Chondrocyte (in vitro differentiated cells): ENCODE data around the gene OXTR. TPM values are rescaled to one million over a fixed set of nuclear protein-coding genes. Genes with fewer than 3 reads are reported as not detected.

Experiments used
- DNase-seq: peaks from one replicate; pipeline ENCODE4 v3.0.0; 2021; ENCODE audit warnings: mixed read lengths, low spot score
- H3K27ac Mint-ChIP-seq: one replicate; pipeline ENCODE4 v1.8.0; 2021; ENCODE audit warnings: mild to moderate bottlenecking, moderate library complexity, mixed read lengths; ENCODE audit not compliant: unreplicated experiment
- H3K27me3 Mint-ChIP-seq: 2 replicates; pipeline ENCODE4 v1.8.0; 2021; ENCODE audit warnings: low read depth, mixed read lengths
- H3K36me3 Mint-ChIP-seq: 2 replicates; pipeline ENCODE4 v1.8.0; 2021; ENCODE audit warnings: low read depth, mixed read lengths
- H3K4me1 Mint-ChIP-seq: 2 replicates; pipeline ENCODE4 v1.8.0; 2021; ENCODE audit warnings: low read depth, mild to moderate bottlenecking, mixed read lengths
- H3K4me3 Mint-ChIP-seq: one replicate; pipeline ENCODE4 v1.8.0; 2021; ENCODE audit warnings: mild to moderate bottlenecking, moderate library complexity, mixed read lengths; ENCODE audit not compliant: unreplicated experiment
- H3K9me3 Mint-ChIP-seq: 2 replicates; pipeline ENCODE4 v1.8.0; 2021; ENCODE audit warnings: low read depth, mixed read lengths
- CTCF ChIP-seq: fragments of 200-600 bp; sonication (generic); IDR thresholded peaks from 2 replicates; pipeline ENCODE4 v1.5.0; 2021; ENCODE audit warnings: antibody characterized with exemption, mild to moderate bottlenecking, moderate library complexity
- total RNA-seq: library from RNA; stranded (reverse); gene quantifications from 3 replicates; pipeline ENCODE4 v1.2.1, GENCODE V29; 2021

Gene OXTR
- total RNA-seq, 1 donor from 2014 or later, result 48.5 TPM

GRCh38 chr3:8759038-8759707 is 10.2 kb downstream of the OXTR start:
- Mint-ChIP-seq H3K4me3 (no peak overlapping the region), H3K4me1 (peaks cover 44% of the 10 kb centered on the region), H3K36me3 (peaks cover 10% of the 10 kb centered on the region), H3K27me3 (no peaks in the 10 kb centered on the region), H3K9me3 (no peaks in the 10 kb centered on the region), H3K27ac (no peak overlapping the region)
- no peak for DNase-seq
- no peak for TF ChIP-seq CTCF

- no peaks in the 10 kb centered on the region for H3K27me3 Mint-ChIP-seq
Measured at GRCh38 chr3:8757551-8758518, 11.6 kb downstream of the OXTR start.

GRCh38 chr3:8756671-8757070 is 12.7 kb downstream of the OXTR start:
- no peak overlapping the region for H3K27ac Mint-ChIP-seq
- TF ChIP-seq CTCF, result no peak
- no peaks in the 10 kb centered on the region for H3K27me3 Mint-ChIP-seq
- no peaks in the 10 kb centered on the region for H3K9me3 Mint-ChIP-seq
- no peak for DNase-seq
- H3K4me3 Mint-ChIP-seq, result no peak overlapping the region
- peaks cover 28% of the 10 kb centered on the region for H3K4me1 Mint-ChIP-seq
- peaks cover 18% of the 10 kb centered on the region for H3K36me3 Mint-ChIP-seq

More at GRCh38 chr3:8757551-8758518, 11.6 kb downstream of the OXTR start:
- peak; percentile 11 for TF ChIP-seq CTCF
- peaks cover 37% of the 10 kb centered on the region for H3K4me1 Mint-ChIP-seq
- peaks cover 10% of the 10 kb centered on the region for H3K36me3 Mint-ChIP-seq
- peak overlapping the region; percentile 33 for H3K27ac Mint-ChIP-seq
- H3K9me3 Mint-ChIP-seq, result no peaks in the 10 kb centered on the region
- no peak for DNase-seq
- no peak overlapping the region for H3K4me3 Mint-ChIP-seq

GRCh38 chr3:8755564-8756237 is 13.7 kb downstream of the OXTR start:
- Mint-ChIP-seq H3K36me3 (peaks cover 20% of the 10 kb centered on the region), H3K27ac (no peak overlapping the region), H3K4me1 (peaks cover 22% of the 10 kb centered on the region), H3K4me3 (no peak overlapping the region), H3K27me3 (no peaks in the 10 kb centered on the region), H3K9me3 (no peaks in the 10 kb centered on the region)
- peak; percentile 70 for TF ChIP-seq CTCF
- DNase-seq, result no peak

- Mint-ChIP-seq H3K4me3 (no peak overlapping the region), H3K4me1 (peaks cover 22% of the 10 kb centered on the region), H3K27me3 (no peaks in the 10 kb centered on the region), H3K36me3 (peaks cover 21% of the 10 kb centered on the region), H3K9me3 (no peaks in the 10 kb centered on the region), H3K27ac (no peak overlapping the region)
- no peak for TF ChIP-seq CTCF
- no peak for DNase-seq
Measured at GRCh38 chr3:8755097-8755496, 14.3 kb downstream of the OXTR start.
